Vagina (tissue), 2 donors: Measurements from ENCODE around the gene BICC1. TPM values are rescaled to one million over a fixed set of nuclear protein-coding genes. Genes with fewer than 3 reads are reported as not detected.
A peak's percentile ranks its signal among the peaks of the same experiment; 100 is the strongest.

Source experiments
- DNase-seq, 2 donors: peaks; one replicate each; pipeline ENCODE4 v3.0.0-alpha.2; 2017; ENCODE audit errors: extremely low spot score in 2 of 2
- H3K27ac ChIP-seq: fragments of 200-600 bp; sonication (generic); one replicate; pipeline ENCODE4 v1.5.1; 2019
- H3K27me3 ChIP-seq: fragments of 200-600 bp; sonication (generic); one replicate; pipeline ENCODE4 v1.5.1; 2019
- H3K36me3 ChIP-seq, 2 donors: fragments of 200-600 bp; sonication (generic); one replicate each; pipeline ENCODE4 v1.5.1; 2017 to 2019
- H3K4me1 ChIP-seq: fragments of 200-600 bp; sonication (generic); one replicate; pipeline ENCODE4 v1.5.1; 2019
- H3K4me3 ChIP-seq, 2 donors: fragments of 200-600 bp; sonication (generic); 1 replicate in 1 of 2; 2 replicates in 1 of 2; pipeline ENCODE4 v1.5.1; 2016 to 2019
- H3K9me3 ChIP-seq: fragments of 200-600 bp; sonication (generic); one replicate; pipeline ENCODE4 v1.5.1; 2019
- POLR2A ChIP-seq, 2 donors: fragments of 450-650 bp; IDR thresholded peaks; one replicate each; pipeline ENCODE4 v1.6.1; 2017; ENCODE audit warnings: antibody characterized with exemption in 2 of 2, mild to moderate bottlenecking in 2 of 2, moderate library complexity in 2 of 2
- POLR2AphosphoS5 ChIP-seq, 2 donors: sonication (generic); formaldehyde crosslinking; IDR thresholded peaks; one replicate each; pipeline ENCODE4 v1.9.0; 2017; ENCODE audit warnings: antibody characterized with exemption in 2 of 2, mild to moderate bottlenecking in 2 of 2, low read depth in 1 of 2; ENCODE audit not compliant: insufficient read depth in 1 of 2
- intact Hi-C: fragments of 100-400 bp; cut with DNase I; formaldehyde crosslinking; loops from one replicate; pipeline ENCODE4 v1.15.1; 2023
- total RNA-seq: library from RNA; depleted of rRNA; stranded (reverse); fragments of >200 nt; gene quantifications from one replicate; pipeline ENCODE4 v1.2.3, GENCODE V29; 2016
- TF ChIP-seq, protein P1 (sequence below), 3 experiments: fragments of 450-650 bp in 2 of 3; fragments of 200-600 bp in 1 of 3; sonication (generic) in 1 of 3; IDR thresholded peaks; one replicate each; pipeline ENCODE4 v1.5.1; 2017 to 2019; ENCODE audit warnings: antibody characterized with exemption in 3 of 3, mild to moderate bottlenecking in 2 of 3, moderate library complexity in 2 of 3

The BICC1 gene
- total RNA-seq, 1 donor from 2014 or later: 15.2 TPM

- Histone ChIP-seq H3K9me3 (no peaks in the 10 kb centered on the region), H3K27me3 (no peaks in the 10 kb centered on the region), H3K36me3 (no peaks in the 10 kb centered on the region), H3K27ac (no peak overlapping the region), H3K4me1 (peaks cover 2% of the 10 kb centered on the region), H3K4me3 (no peak overlapping the region)
- DNase-seq: no peak
- intact Hi-C loops: no loop called here
- TF ChIP-seq, protein P1, sequence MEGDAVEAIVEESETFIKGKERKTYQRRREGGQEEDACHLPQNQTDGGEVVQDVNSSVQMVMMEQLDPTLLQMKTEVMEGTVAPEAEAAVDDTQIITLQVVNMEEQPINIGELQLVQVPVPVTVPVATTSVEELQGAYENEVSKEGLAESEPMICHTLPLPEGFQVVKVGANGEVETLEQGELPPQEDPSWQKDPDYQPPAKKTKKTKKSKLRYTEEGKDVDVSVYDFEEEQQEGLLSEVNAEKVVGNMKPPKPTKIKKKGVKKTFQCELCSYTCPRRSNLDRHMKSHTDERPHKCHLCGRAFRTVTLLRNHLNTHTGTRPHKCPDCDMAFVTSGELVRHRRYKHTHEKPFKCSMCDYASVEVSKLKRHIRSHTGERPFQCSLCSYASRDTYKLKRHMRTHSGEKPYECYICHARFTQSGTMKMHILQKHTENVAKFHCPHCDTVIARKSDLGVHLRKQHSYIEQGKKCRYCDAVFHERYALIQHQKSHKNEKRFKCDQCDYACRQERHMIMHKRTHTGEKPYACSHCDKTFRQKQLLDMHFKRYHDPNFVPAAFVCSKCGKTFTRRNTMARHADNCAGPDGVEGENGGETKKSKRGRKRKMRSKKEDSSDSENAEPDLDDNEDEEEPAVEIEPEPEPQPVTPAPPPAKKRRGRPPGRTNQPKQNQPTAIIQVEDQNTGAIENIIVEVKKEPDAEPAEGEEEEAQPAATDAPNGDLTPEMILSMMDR (IDR thresholded peaks at IDR 0.05): no peak
- TF ChIP-seq POLR2A (IDR thresholded peaks at IDR 0.05) (no peak), POLR2AphosphoS5 (IDR thresholded peaks at IDR 0.05; ENCODE audit: insufficient read depth in 1 of 2, low read depth in 1 of 2) (no peak)
These were observed 4.4 kb upstream of the BICC1 start for GRCh38 chr10:58508316-58508715.

DNA sequence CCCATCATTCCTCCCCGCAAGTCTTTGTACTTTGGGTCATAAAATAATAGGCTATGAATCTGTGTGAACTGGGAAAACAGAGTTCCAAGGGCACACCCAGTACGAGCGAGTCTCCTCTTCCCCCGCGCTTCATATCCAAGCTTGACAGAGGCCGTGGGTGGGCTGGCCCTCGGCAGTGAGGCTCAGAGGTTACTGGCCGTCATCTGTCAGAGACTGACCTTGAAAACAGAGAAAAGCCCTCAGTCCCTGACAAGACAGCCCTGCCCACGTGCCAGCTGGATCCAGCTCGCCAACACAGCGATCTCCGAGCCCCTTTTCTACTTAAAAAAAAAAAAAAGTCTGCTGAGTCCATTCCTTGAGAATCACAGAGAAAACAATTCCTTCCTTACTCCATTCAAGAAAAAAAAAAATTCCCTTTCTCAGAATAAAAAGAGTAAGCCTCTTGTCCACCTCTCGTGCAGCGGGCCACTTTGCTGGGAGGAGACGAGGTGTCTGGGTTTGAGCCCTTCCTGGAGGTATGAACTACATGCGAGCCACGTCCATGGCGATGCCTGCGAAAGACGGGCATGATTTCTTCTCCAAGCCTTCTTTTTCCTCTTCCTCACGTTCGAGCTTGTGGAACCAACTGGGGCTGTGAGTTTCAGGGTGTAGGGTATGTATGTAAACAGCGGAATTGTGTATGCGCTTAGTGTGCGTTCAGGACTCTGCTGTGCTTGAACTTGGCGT, 744 bp upstream of the BICC1 start:
- Histone ChIP-seq H3K4me3 (peak overlapping the region; percentile 59 to 61), H3K4me1 (peaks cover 5% of the 10 kb centered on the region), H3K9me3 (no peaks in the 10 kb centered on the region), H3K27ac (peak overlapping the region; percentile 59), H3K36me3 (no peaks in the 10 kb centered on the region), H3K27me3 (no peaks in the 10 kb centered on the region)
- intact Hi-C loops: no loop called here
- DNase-seq: peak in 1 of 2 donors; percentile 80
- TF ChIP-seq POLR2A (IDR thresholded peaks at IDR 0.05) (no peak), POLR2AphosphoS5 (IDR thresholded peaks at IDR 0.05; ENCODE audit: insufficient read depth in 1 of 2, low read depth in 1 of 2) (no peak)
- TF ChIP-seq, protein P1 (IDR thresholded peaks at IDR 0.05): no peak

DNA sequence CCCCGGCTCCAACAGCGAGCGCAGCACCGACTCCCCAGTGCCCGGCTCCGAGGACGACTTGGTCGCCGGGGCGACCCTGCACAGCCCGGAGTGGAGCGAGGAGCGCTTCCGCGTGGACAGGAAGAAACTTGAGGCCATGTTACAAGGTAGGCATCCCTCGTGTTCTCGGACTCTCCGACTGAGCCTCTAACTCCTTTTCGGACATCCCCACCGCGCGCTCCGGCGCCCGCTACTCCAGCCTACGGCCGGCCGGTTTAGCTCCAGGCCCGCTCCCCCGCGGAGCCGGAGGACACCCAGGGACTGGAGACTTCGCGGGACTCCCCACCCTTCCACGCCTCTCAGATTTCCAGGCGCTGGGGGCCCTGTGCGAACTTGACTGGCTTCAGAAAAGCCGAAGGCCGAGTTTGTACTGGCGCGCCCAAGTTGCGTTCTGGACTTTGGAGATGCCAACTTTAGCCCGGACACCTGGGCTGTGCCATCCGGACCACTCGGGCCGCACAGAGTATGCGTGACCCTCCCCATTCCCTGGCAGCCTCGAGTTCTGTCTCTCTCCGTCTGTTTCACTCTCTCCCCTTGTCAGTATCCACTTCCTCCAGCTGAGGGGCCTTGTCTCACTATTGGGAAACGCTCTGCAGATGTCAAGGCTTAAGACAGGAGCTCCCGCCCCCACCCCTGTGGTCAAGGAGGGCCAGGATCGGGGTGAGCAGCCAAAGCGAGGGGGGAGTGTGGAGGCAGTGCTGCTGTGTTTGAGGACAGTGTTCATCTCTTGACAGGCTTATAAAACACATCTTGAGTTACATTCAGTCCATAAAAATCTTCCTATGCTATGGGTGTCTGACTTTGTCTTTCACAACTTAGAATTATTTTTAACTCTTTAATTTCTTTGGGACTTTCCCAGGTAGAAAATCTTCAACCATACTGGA, 777 bp downstream of the BICC1 start:
- intact Hi-C loops: no loop called here
- Histone ChIP-seq H3K27me3 (no peaks in the 10 kb centered on the region), H3K9me3 (no peaks in the 10 kb centered on the region), H3K36me3 (no peaks in the 10 kb centered on the region), H3K4me3 (peak overlapping the region; percentile 59 to 61), H3K4me1 (peaks cover 5% of the 10 kb centered on the region), H3K27ac (peak overlapping the region; percentile 70)
- DNase-seq: peak in 1 of 2 donors; percentile 90
- peak in 1 of 2 donors; percentile 71 for TF ChIP-seq POLR2AphosphoS5 (IDR thresholded peaks at IDR 0.05; ENCODE audit: insufficient read depth in 1 of 2, low read depth in 1 of 2)
- TF ChIP-seq, protein P1 (IDR thresholded peaks at IDR 0.05): no peak
- TF ChIP-seq POLR2A (IDR thresholded peaks at IDR 0.05): peak in 1 of 2 donors; percentile 22

- no peak overlapping the region for H3K27ac ChIP-seq
- intact Hi-C loops: no loop called here
- H3K9me3 ChIP-seq: no peaks in the 10 kb centered on the region
- H3K4me3 ChIP-seq: peak overlapping the region; percentile 59 to 61
- no peaks in the 10 kb centered on the region for H3K27me3 ChIP-seq
- TF ChIP-seq, protein P1 (IDR thresholded peaks at IDR 0.05): no peak
- TF ChIP-seq POLR2AphosphoS5 (IDR thresholded peaks at IDR 0.05; ENCODE audit: insufficient read depth in 1 of 2, low read depth in 1 of 2): no peak
- no peak for TF ChIP-seq POLR2A (IDR thresholded peaks at IDR 0.05)
- peaks cover 5% of the 10 kb centered on the region for H3K4me1 ChIP-seq
- H3K36me3 ChIP-seq: no peaks in the 10 kb centered on the region
- DNase-seq: no peak
These were observed 1.6 kb downstream of the BICC1 start for GRCh38 chr10:58514111-58514770.
